Measurements from ENCODE around the gene GABBR2.

GABBR2 gene

DNA sequence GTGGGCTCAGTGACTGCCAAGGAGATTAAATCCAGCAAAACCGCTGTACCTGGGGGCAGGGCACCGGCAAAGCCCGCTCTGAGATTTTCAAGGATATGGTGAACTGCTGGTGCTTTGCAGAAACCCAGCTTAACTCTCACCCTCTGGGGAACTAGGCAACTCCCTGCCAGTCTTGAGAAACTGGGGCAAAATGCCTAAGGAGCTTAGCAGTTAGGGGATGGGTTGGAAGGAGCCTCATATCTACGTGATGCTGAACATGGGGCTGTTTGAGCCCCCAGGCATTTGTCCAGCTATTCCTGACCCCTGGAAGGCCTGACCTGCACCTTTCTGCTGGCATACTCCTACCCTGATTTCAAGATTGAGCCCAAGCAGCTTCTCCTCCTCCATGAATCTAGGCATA is 344.6 kb downstream of the GABBR2 start:
- no peak for DNase-seq

DNA sequence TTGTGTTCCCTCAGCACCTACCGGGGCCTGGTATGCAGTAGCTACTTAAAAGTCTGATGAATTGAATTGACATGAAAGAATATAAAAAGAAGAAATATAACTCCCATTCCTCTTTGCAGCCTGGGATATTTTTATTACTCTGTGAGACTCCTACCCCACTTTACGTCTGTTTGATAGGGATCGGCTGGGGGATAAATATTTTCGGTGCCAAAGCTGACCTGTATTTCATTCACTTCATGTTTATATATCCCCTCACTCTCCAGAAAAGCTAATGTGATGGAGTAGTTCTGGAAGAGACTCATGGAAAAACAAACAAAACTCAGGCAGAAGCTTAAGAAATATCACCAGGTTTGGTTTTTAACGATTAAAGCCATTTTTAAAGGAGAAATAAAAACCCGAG is 345.1 kb downstream of the GABBR2 start:
- no peak for DNase-seq

DNA sequence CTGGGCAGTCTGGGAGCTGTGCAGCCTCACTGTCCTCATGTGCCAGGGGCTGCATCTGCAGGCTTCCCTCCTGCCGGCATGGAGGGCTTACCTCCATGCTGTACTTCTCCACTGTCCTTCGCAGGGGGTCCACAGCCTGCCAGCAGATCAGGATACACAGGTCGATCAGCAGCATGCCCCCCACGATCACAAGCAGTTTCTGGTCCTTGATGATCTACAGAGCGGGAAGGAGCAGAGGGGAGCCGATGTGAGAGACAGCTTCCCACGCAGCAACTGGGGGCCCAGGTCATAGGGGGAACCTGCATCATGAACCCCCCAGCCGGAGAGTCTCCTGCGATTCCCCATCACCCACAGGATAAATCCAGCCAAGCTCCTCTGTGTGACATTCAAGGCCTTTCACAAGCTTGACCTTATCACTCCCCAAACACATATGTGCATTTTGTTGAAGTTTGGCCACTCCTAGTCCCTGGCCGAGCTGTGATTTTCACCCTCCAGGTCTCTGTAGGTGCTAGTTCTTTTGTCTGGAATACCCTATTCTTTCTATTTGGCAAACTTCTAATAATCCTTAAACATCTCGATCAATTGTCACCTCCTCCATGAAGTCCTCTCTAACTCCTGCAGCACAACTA is 346.0 kb downstream of the GABBR2 start:
- DNase-seq: no peak

DNA sequence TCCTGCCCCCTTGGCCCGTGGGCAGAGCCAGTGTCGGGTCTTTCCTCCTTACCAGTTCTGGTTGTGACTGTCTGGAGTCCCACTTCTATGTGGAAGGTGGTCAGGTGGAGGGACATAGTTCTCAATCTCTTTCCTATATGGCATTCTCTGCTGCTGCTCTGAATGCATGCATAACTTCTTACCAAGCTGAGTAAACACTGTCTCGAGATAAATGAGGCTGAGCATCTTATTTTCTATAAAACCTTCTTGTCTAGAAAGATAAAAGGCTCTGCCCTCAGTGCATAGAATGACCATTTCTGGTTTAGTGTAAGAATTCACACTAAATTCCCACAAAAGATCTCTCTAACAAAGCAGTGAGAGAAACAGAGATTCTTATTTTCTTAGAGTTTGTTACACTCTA is 347.1 kb downstream of the GABBR2 start:
- DNase-seq: no peak

DNA sequence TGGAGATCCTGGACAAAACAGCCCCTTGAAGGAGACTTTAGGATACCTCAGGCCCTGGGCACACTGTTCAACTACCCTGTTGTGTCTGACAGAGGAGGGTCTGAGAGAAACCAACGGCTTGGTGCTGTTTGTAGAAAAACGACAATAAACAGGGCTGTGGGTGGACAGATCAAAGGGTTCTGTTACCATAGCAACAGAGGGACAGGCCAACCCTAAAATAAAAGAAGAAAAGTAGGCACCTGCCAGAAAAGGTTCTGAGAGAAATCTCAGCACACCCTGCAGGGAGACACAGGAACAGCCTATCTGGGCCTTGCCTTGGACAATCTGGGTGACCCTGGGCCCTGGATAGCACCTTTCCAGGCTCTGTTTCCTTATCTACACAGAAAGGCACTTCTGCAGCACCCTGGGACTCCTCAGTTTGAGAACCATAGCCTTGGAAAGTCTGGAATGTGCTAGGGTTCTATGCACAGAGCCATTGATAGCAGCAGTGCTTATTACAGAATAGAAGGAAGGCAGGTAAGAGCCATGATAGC is 348.5 kb downstream of the GABBR2 start:
- DNase-seq: no peak

DNA sequence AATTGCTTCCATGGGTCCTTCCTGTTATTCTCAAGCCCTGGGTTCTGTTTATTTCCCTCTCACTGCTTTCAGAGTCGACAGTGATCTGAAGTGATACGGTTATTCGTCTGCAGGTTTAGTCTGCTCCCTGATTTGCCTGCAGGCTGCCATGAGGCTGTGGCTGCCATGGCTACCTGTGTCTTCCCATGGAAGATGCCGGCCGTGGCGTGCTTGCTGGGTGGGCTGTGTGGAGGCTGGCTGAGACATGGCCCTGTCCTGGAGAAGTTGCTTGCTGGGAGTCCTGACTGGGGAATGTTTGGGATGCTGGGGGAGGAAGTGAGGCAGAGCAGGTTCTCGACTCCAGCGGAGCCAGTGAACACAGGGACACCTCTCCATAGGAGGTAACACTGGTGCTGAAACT is 349.2 kb downstream of the GABBR2 start:
- no peak for DNase-seq

DNA sequence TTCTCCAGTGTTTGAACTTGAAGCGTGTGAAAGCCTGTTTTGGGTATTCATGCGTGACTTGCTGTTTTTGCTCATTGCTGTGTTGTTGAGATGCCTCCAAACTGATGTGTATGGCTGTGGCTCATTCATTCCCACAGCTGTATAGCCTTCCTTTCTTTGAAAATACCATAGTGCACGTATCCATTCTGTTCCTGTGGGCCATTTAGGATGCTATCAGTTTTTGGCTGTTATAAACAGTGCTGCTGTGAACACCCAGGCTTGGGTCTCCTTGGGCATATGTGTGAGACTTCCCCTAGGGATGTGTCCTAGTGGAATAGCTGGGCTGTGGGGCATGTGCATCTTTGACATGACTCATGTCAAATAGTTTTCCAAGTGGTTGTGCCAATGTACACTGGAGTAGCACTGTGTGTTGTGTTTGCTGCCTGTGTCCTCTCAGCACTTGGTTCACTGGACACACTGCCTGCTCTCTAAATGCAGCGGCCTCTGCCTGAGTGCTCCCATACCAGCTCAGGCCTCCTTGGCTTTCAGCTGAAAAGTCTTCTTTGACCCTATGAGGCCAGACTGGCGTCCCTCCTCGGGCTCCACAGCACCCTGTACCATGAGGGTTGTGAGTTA is 350.7 kb downstream of the GABBR2 start:
- no peak for DNase-seq

DNA sequence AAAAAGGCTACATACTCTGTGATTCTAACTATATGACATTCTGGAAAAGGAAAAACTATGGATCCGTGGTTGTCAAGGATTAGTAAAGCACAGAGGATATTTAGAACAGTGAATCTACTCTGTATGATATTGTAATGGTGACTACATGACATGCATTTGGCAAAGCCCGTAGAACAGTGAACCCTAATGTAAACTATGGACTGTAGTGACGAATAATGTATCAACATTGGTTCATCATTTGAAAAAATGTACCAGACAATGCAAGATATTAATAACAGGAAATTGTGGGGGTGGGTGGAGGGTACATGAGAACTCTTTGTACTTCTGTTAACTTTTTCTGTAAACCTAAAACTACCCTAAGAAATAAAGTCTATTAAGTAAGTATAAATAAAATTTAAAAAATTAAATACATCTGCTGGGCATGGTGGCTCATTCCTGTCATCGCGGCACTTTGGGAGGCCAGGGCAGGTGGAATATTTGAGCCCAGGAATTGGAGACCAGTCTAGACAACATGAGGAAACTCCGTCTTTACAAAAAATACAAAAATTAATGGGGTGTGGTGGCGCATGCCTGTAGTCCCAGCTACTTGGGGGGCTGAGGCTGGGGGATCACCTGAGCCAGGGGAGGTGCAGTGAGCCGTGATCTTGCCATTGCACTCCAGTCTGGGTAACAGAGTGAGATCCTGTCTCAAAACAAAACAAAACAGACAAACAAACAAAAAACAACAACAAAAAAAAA is 351.6 kb downstream of the GABBR2 start:
- DNase-seq: no peak

DNA sequence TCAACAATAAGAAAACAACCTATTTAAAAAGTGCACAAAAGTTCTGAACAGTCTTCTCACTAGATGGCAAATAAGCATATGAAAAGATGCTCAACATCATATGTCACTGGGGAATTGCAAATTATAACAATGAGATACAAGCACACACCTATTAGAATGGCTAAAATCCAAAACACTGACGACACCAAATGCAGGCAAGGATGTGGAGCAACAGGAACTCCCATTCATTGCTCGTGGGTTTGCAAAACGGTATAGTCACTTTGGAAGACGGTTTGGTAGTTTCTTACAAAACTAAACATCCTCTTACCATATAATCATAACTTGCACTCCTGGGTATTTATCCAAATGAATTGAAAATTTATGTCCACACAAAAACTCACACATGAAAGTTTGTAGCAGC is 352.4 kb downstream of the GABBR2 start:
- no peak for DNase-seq

DNA sequence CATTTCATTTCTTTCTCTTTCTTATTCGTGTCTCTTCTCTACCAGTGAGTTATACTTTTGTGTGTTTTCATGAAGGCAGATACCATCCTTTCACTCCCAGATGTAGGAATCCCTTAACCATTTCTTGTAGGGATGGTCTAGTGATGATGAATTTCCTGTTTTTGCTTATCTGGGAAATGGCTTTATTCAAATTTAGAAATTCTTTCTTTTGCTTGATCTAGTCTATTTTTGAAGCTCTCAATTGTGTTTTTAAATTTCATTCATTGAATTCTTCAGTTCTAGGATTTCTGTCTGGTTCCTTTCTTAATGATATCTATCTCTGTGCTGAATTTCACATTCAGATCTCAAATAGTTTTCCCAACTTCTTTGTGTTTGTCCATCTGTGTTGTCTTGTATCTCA is 357.4 kb downstream of the GABBR2 start:
- DNase-seq: no peak

DNA sequence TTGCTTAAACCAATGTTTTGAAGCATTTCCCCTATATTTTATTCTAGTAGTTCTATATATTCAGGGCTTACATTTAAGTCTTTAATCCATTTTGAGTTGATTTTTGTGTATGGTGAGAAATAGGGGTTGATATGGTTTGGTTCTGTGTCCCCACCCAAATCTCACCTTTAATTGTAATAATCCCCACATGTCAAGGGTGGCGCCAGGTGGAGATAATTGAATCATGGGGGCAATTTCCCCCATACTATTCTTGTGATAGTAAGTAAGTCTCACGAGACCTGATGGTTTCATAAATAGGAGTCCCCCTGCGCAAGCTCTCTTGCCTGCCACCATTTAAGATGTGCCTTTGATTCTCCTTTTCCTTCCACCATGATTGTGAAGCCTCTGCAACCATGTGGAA is 361.1 kb downstream of the GABBR2 start:
- no peak for DNase-seq

DNA sequence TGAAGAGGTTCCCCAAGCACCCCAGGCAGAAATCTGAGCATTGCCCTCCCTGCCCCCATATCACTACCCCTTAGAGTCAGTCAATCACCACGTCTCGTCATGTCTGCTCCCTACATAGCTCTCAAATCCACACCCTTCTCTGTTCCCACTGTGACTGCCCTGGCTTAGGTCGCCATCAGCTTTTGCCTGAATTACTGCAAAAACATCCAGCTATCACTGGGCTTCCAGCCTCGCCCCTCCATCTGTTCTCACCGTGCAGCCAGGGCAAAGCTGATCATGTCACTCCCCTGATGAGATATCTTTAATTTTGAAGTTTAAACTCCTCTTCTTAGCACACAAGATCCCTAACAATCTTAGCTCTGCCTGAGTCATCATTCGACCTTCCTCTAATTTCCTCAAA is 363.7 kb downstream of the GABBR2 start:
- DNase-seq: no peak

DNA sequence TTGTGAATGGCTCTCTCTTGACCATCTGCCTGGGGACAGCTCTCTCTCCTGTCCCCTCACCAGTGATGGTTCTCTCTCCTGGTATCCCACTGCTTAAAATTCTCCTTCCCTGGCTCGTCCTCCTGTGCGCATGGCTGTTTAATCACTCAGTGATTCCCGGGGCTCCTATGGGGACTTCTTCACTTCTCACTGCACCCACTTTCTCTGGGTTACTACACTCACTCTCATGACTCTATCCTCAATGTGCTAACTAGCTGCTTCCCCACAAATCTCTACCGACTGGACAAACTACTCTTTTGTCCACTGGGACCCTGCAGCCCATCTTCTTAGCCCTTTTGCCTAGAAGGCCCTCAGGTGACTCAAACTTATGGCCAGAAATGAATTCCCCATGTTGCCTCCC is 364.2 kb downstream of the GABBR2 start:
- DNase-seq: no peak

DNA sequence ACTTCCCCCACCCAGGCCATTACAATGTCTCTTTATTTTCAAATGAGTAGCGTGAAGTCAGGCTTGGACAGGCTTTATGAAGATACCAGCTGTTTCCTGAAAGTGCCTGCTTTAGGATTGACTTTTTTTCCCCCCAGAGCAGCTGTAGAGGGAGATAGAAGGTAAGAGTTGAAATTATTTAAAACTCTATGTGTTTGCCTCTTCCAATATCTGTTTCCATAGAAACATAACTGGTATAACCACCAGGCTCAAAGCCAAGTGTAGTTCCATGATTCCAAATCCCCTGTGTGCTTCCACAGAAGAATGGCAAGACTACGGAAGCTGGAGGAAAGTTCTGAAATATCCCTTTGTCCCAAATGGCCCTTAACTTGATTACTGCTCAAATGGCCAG is 365.9 kb downstream of the GABBR2 start:
- no peak for DNase-seq

DNA sequence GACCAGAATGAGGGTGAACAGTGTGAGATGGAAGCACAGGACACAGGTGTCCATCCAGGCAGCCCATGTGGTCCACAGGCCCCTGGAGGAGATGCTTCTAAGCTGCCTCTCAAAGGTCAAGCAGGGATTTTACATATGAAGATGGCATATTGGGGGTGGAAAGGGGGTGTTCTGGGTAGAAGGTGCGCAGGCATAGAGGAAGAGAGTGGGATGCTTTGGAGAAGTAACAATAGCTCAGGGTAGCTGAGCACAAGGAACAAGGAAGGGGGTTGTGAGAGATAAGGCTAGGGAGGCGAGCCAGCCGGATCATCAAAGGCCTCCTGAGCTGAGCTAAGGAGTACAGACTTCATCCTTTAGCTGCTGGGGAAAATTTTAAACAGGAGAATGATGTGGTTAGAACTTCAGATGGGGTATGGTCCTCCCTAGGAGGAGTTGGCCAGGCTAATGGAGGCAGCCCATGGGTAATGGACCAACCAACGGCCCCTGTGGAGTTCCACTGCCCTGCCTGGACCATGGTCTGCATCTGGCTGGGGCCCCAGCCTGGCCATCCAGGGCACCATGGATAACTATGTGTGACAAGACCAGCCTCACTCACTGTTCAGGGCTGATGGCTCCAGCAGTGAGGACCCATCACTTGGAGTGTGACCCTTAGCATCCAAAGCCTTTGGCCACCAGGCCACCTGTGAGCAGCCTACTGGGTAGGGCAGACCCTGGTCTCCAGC is 366.5 kb downstream of the GABBR2 start:
- no peak for DNase-seq

DNA sequence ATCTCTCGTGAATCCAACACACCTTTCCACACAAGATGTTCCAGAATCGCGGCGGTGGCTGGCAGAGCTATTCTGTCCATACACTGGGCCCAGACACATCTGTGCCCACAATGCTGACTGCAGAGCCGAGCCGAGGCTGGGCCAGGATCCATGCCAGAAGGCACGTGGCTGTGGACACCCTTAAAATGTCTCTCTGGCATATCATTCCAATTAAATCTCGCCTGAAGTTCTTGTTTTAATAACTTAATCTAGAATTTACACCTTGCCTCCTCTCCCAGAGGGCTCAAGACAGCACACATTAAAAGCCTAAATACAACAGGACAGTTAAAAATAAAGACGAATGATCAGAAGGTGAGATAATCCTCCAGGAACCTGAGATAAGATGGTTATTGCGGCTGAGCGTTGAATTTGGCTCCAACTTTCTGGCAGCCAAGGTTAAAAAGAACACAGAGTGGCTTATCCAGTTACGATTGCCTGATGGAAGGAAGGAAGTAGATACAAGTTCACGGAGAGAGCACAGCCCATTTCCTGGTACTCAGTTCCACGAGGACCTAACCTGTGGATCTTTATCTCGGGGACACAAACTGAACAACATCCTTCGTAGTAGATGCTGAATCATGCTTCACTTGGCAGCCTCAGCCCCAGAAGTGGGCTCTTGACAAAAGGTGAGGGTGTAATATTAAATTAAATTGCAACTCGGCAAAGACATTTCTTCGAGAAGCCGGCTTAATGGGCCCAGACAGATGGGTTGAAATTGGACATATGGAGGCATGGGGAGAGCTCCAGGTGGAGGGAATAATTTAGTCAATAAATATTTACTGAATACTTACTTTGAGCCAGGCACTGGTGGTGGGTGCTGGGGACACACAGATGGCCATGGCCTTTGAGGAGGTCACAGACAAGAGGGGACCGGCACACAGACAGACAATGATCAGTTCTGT is 367.3 kb downstream of the GABBR2 start:
- no peak for DNase-seq

DNA sequence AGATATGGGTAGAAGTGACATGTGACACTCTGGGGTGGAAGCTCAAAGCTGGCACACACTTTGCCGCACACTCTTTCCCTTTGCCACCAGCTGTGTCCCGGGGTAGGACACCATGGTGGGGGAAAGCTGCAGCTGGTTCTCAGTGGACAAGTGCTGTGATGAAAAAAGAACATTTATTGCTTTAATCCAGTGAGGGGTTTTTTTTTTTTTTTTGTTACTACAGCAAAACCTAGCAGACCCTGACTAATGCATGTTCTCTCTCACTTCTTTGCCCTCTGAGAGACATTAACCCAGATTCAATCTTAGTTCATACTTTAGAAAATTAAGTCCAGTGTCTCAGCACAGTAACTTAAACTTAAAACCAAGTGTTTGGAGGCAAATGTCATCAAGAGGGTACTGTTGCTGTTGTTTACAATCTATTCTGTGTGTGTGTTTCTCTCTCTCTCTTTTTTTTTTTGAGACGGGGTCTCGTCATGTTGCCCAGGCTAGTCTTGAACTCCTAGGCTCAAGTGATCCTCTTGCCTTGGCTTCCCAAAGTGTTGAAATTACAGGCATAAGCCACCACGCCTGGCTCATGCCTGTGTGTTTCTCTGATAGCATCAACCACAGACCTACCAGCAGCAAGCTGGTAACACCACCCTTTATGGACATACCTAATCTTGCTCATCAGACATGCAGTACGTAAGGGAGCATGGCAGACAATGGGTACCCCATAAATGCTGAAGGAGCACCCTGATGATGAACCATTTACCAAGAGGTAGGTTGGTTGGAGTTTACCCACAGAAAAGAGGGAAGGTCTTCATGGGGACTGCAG is 368.5 kb downstream of the GABBR2 start:
- DNase-seq: no peak

DNA sequence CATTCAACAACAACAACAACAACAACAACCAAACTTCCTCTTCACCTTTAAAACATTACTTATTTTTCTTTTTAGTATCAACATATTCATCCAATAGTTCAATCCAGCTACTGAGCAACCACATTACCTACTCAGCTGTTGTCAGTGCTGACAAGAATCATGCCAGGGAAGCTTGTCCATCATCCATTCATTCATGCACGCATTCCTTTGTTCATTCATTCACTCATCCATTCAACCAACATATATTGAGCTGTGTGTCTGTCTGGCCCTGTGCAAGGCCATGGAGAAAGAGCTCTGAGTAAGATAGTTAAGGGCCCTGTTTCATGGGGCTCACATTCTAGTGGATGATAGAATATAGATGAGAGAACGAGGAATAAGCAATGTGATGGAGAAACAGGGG is 373.1 kb downstream of the GABBR2 start:
- DNase-seq: no peak

DNA sequence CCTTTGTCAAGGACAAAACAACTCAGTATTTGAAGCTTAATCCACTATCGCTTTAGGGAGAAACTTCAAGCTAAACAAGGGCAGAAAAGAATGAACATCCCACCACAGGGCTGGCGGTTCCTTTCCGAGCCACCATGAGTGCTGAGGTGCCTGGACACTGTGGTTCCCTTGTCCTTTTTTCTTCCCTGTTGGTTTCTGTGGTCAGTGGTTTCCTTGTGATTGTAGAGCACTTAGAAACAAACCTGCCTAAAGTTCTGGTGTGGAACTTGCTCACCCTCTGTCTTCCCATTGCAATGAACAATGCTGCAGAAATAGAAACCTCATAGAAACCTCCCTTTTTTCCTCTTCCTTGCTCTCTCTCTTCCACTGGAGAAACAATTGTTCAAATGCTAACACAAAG is 373.9 kb downstream of the GABBR2 start:
- DNase-seq: no peak

DNA sequence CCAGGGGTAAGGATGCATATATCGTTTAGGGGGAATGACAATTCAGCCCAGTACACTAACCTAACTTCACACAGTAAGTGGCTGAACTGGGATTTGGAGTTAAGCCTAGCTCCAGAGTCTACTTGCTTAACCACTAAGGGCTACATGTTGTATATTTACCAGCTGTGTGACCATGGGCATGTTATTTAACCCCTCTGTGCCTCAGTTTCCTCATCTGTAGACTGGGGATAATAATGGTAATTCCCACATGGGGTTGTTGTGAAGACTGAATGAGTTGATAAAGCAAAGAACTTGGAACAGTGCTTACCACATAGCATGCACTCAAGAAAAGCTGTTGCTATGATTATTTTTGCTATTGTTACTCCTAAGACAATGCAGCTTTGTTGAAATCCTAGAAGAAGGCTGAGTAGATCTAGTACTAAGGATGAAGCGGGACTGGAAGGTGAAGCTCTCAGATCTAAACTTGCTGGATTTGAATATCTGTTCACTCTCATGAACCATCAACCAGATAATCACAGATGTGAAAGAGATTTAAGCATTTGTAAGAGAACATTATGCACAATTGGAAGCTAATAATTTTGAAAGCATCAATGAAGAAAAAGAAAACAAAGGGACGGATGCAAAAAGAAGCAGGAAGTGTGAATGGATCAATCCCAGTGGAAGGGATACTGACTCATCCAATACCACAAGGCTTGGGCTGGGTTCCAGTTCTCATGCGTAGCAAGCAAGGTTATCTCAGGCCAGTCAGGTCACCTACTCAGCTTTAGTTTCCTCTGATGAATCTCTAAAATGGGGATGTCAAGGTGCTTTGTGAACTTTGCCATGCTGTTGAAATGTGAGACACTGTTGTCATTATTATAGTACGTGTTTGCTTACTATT is 374.8 kb downstream of the GABBR2 start:
- no peak for DNase-seq
